Glutamatergic neuron (in vitro differentiated cells): ENCODE data around the gene DACH2. TPM values are rescaled to one million over a fixed set of nuclear protein-coding genes. Genes with fewer than 3 reads are reported as not detected.
"Not testable (repeated sequence)": the region's sequence is repeated elsewhere in the genome, so short reads cannot be mapped to it uniquely, and the experiment has no call there.

Experiments
- DNase-seq: peaks from one replicate; pipeline ENCODE4 v3.0.0; 2022
- H3K27ac Mint-ChIP-seq: one replicate; pipeline ENCODE4 v1.8.0; 2020; ENCODE audit warnings: mild to moderate bottlenecking, mixed read lengths, inconsistent platforms; ENCODE audit not compliant: unreplicated experiment
- H3K27me3 Mint-ChIP-seq: one replicate; pipeline ENCODE4 v1.8.0; 2020; ENCODE audit warnings: mild to moderate bottlenecking, moderate library complexity, mixed read lengths, inconsistent platforms; ENCODE audit not compliant: unreplicated experiment
- H3K36me3 Mint-ChIP-seq: one replicate; pipeline ENCODE4 v1.8.0; 2020; ENCODE audit warnings: mild to moderate bottlenecking, mixed read lengths, inconsistent platforms; ENCODE audit not compliant: unreplicated experiment
- H3K4me1 Mint-ChIP-seq: one replicate; pipeline ENCODE4 v1.8.0; 2020; ENCODE audit warnings: mild to moderate bottlenecking, low read depth, mixed read lengths, inconsistent platforms; ENCODE audit not compliant: unreplicated experiment
- H3K4me3 Mint-ChIP-seq: one replicate; pipeline ENCODE4 v1.8.0; 2020; ENCODE audit warnings: mild to moderate bottlenecking, mixed read lengths, inconsistent platforms; ENCODE audit not compliant: unreplicated experiment
- H3K9me3 Mint-ChIP-seq: one replicate; pipeline ENCODE4 v1.8.0; 2020; ENCODE audit warnings: mild to moderate bottlenecking, moderate library complexity, mixed read lengths, inconsistent platforms; ENCODE audit not compliant: unreplicated experiment
- CTCF ChIP-seq: fragments of 200-600 bp; sonication (generic); IDR thresholded peaks from one replicate; pipeline ENCODE4 v1.5.0; 2021; ENCODE audit not compliant: partially characterized antibody, unreplicated experiment
- total RNA-seq: library from RNA; stranded (reverse); fragmentation: NEBNext Ultra II Directional; extraction: Animal tissue kit (Norgen Biotek cat#: 25700); gene quantifications from one replicate; pipeline ENCODE4 v1.2.1, GENCODE V29; 2021; ENCODE audit not compliant: unreplicated experiment

Gene DACH2
- total RNA-seq, 1 donor from 2014 or later: 1.3 TPM

GRCh38 chrX:86149119-86149518, 868 bp downstream of the DACH2 start:
- peaks cover 2% of the 10 kb centered on the region for H3K9me3 Mint-ChIP-seq
- peak overlapping the region; percentile 93 for H3K4me3 Mint-ChIP-seq
- no peak for DNase-seq
- H3K4me1 Mint-ChIP-seq: peaks cover 7% of the 10 kb centered on the region
- TF ChIP-seq CTCF: no peak
- H3K36me3 Mint-ChIP-seq: no peaks in the 10 kb centered on the region
- no peaks in the 10 kb centered on the region for H3K27me3 Mint-ChIP-seq
- no peak overlapping the region for H3K27ac Mint-ChIP-seq

DNA sequence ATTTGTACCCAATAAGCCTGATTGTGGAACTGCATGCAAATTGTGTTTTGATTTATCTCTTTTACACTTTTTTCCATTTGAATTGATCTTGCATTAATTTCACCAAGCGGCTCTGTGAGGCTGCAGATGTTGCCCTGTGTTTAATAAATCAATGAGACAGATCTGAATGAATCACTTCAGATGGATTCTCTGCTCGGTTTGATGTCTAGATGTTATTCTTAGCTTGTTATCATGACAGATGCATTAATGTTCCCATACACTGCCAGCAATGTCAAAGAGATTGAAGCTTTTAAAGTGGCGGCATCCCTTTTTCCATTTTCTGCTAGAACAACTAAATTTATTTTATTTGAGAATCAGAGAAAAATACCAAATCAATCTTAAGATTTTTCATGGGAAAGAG, 6.3 kb downstream of the DACH2 start:
- H3K9me3 Mint-ChIP-seq: no peaks in the 10 kb centered on the region
- no peaks in the 10 kb centered on the region for H3K27me3 Mint-ChIP-seq
- no peaks in the 10 kb centered on the region for H3K36me3 Mint-ChIP-seq
- peaks cover 8% of the 10 kb centered on the region for H3K4me1 Mint-ChIP-seq
- peak overlapping the region; percentile 16 for H3K4me3 Mint-ChIP-seq
- no peak overlapping the region for H3K27ac Mint-ChIP-seq
- no peak for DNase-seq
- no peak for TF ChIP-seq CTCF

DNA sequence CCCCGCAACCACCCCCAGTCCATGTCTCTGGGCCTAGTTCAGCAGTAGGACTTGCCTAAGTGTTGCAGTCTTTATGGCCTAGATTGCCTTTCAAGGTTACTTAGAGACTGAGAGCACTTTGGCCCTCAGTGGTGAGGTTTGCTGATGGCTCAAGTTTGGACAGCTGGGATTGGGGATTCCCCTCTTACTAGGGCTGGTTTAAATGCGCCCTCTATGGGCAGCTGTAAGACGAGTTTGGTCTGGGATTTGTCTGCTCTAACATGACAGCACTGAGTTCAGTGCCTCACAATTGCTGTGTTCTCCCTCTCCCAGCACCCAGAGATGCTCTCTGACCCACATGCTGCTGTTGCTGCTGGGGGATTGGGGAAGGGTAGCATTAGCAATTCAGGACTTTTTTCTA, 23.1 kb downstream of the DACH2 start:
- H3K27ac Mint-ChIP-seq: no peak overlapping the region
- no peaks in the 10 kb centered on the region for H3K4me1 Mint-ChIP-seq
- no peaks in the 10 kb centered on the region for H3K9me3 Mint-ChIP-seq
- H3K27me3 Mint-ChIP-seq: peaks cover 2% of the 10 kb centered on the region
- no peak overlapping the region for H3K4me3 Mint-ChIP-seq
- peak; percentile 29 for TF ChIP-seq CTCF
- no peaks in the 10 kb centered on the region for H3K36me3 Mint-ChIP-seq
- DNase-seq: peak; percentile 22

DNA sequence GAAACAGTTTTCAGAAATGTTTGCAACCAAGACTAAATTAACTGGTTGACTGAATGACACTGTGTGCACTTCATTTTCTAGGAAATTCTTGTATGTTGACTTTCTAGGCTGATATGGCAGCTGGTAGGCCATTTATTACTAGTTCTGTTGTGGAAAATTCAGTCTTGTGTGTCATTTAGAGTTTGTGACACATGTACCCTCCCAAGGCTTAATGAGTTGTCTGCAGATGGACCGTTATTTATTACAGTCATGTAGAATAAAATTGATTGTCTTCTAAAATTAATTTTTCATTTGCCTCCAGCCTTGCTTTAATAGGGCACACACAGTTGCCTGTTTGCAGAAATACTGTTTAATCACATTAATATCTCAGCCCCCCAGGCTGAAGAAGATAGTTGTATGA, 30.7 kb downstream of the DACH2 start:
- DNase-seq: no peak
- Mint-ChIP-seq H3K9me3 (no peaks in the 10 kb centered on the region), H3K4me1 (no peaks in the 10 kb centered on the region), H3K36me3 (no peaks in the 10 kb centered on the region), H3K4me3 (no peak overlapping the region), H3K27ac (no peak overlapping the region), H3K27me3 (peaks cover 2% of the 10 kb centered on the region)
- TF ChIP-seq CTCF: no peak

DNA sequence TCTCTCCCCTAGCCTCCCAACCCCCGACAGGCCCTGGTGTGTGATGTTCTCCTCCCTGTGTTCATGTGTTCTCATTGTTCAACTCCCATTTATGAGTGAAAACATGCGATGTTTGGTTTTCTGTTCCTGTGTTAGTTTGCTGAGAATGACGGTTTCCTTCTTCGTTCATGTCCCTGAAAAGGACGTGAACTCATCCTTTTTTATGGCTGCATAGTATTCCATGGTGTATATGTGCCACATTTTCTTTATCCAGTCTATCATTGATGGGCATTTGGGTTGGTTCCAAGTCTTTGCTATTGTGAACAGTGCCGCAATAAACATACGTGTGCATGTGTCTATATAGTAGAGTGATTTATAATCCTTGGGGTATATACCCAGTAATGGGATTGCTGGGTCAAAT, 33.1 kb downstream of the DACH2 start:
- H3K27me3 Mint-ChIP-seq, H3K4me3 Mint-ChIP-seq, H3K4me1 Mint-ChIP-seq, DNase-seq, H3K9me3 Mint-ChIP-seq, H3K36me3 Mint-ChIP-seq, H3K27ac Mint-ChIP-seq: not testable (repeated sequence)

DNA sequence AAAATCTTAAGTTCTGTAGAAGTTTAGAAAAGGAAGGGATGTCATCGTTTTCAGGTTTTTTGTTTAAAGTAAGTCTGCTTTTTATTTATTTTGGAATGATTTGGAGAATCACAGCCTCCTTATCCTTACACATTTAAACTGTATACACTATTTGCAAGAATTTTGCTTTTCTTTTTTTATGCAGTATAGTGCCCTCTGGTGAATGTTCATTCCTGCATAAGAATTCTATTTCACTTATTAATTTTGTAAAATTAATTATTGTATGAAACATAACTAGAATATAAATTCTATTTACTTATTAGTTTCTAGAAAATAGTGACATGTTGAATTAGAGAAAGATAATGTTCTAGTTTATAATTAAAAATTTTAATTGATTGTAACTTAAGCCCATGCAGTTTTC, 44.6 kb downstream of the DACH2 start:
- H3K36me3 Mint-ChIP-seq: no peaks in the 10 kb centered on the region

More for the DNA sequence above, 44.6 kb downstream of the DACH2 start:
- Mint-ChIP-seq H3K4me1 (no peaks in the 10 kb centered on the region), H3K4me3 (no peak overlapping the region), H3K9me3 (no peaks in the 10 kb centered on the region), H3K27ac (no peak overlapping the region), H3K27me3 (peaks cover 4% of the 10 kb centered on the region)
- no peak for DNase-seq
- TF ChIP-seq CTCF: no peak
